B cell (primary cell): ENCODE results near the gene TP53I13.

Experiments
- EZH2 ChIP-seq: IDR thresholded peaks from 2 replicates; pipeline ENCODE4 v1.6.1; 2012; ENCODE audit warnings: borderline replicate concordance, low read depth, mild to moderate bottlenecking, moderate library complexity, low read length; ENCODE audit not compliant: insufficient read depth, poor library complexity, severe bottlenecking
- TF ChIP-seq, protein P1 (sequence below): fragments of 200-600 bp; IDR thresholded peaks from one replicate; pipeline ENCODE4 v1.8.0; 2022; ENCODE audit warnings: antibody characterized with exemption, mild to moderate bottlenecking

DNA sequence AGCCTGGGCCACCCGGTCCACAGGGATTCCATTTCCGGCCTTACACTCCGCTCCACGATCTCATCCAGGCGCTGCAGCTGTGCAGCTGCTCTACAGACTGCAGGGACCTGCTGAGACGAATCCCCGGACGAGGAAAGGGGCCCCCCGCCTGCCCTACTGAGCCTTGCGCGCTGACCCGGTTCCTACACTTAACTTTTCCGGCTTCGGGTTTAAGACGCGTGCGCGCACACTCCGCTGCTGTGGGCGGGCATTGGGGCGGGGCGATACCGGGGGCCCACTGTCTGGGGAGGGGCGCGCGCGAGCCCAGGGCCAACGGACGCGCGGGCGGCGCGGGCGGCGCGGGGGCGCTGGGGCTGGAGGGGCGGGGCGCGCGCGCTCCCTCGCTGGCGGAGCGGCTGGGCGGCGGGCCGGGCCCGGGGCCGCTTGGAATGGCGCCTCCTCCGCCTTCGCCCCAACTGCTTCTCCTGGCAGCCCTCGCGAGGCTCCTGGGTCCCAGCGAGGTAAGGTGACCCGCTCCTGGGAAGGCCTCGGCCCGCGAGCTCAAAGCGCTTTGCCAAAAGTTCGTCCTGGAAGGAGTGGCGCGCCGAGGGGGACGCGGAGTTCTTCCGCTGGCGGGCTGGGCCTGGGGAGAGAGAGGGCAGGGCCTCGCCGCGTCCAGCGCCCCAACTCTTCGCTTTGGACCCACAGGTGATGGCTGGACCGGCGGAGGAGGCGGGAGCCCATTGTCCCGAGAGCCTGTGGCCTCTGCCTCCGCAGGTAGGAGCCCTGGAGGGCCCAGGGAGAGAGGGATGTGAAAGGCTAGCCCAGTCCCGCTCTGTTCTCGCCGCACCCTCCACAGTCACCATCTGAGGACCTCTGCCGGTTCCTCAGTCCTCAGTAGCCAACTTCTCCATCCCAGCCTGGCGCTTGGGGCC, at the start of gene TP53I13:
- TF ChIP-seq, protein P1, sequence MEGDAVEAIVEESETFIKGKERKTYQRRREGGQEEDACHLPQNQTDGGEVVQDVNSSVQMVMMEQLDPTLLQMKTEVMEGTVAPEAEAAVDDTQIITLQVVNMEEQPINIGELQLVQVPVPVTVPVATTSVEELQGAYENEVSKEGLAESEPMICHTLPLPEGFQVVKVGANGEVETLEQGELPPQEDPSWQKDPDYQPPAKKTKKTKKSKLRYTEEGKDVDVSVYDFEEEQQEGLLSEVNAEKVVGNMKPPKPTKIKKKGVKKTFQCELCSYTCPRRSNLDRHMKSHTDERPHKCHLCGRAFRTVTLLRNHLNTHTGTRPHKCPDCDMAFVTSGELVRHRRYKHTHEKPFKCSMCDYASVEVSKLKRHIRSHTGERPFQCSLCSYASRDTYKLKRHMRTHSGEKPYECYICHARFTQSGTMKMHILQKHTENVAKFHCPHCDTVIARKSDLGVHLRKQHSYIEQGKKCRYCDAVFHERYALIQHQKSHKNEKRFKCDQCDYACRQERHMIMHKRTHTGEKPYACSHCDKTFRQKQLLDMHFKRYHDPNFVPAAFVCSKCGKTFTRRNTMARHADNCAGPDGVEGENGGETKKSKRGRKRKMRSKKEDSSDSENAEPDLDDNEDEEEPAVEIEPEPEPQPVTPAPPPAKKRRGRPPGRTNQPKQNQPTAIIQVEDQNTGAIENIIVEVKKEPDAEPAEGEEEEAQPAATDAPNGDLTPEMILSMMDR, result no peak
- no peak for TF ChIP-seq EZH2
